HG03097 (cell line): ENCODE results near the gene DGUOK.
"Not testable (repeated sequence)": the region's sequence is repeated elsewhere in the genome, so short reads cannot be mapped to it uniquely, and the experiment has no call there.

Experiments
- ATAC-seq: cut with Tn5 transposase; IDR thresholded peaks from one replicate; pipeline ENCODE4 v1.9.1; 2021; ENCODE audit not compliant: unreplicated experiment, low FRiP score

Gene DGUOK

GRCh38 chr2:73926493-73927327 lies at the start of gene DGUOK:
Gene DGUOK (plus strand): TSS chr2:73926880. CDS start chr2:73926911, 31 bp downstream.
- ATAC-seq = peak; percentile 98

- no peak for ATAC-seq
These were observed 49.4 kb upstream of the DGUOK start for GRCh38 chr2:73877071-73877802.

GRCh38 chr2:73877984-73878383 lies 48.7 kb upstream of the DGUOK start:
- not testable (repeated sequence) for ATAC-seq

GRCh38 chr2:73885406-73885805 lies 41.3 kb upstream of the DGUOK start:
- ATAC-seq = no peak

- ATAC-seq = no peak
These were observed 40.3 kb upstream of the DGUOK start for GRCh38 chr2:73886357-73886756.

- not testable (repeated sequence) for ATAC-seq
These were observed 38.9 kb upstream of the DGUOK start for GRCh38 chr2:73887596-73888353.

- no peak for ATAC-seq
These were observed 38.3 kb upstream of the DGUOK start for GRCh38 chr2:73888388-73888787.

GRCh38 chr2:73889206-73889605 lies 37.5 kb upstream of the DGUOK start:
- no peak for ATAC-seq

- no peak for ATAC-seq
These were observed 36.2 kb upstream of the DGUOK start for GRCh38 chr2:73890301-73891092.

- no peak for ATAC-seq
These were observed 35.3 kb upstream of the DGUOK start for GRCh38 chr2:73891276-73891901.

GRCh38 chr2:73892631-73893329 lies 33.9 kb upstream of the DGUOK start, which contains the start of gene ACTG2:
Gene ACTG2 (plus strand): TSS chr2:73893008. CDS start chr2:73901312, 8,304 bp downstream.
- ATAC-seq = no peak

- no peak for ATAC-seq
These were observed 32.8 kb upstream of the DGUOK start for GRCh38 chr2:73893764-73894474.

- no peak for ATAC-seq
These were observed 32.2 kb upstream of the DGUOK start for GRCh38 chr2:73894475-73894850.

- ATAC-seq = no peak
These were observed 31.8 kb upstream of the DGUOK start for GRCh38 chr2:73894877-73895276.

GRCh38 chr2:73895473-73895872 lies 31.2 kb upstream of the DGUOK start:
- no peak for ATAC-seq

GRCh38 chr2:73896362-73897239 lies 30.1 kb upstream of the DGUOK start:
- peak; percentile 76 for ATAC-seq

- ATAC-seq = no peak
These were observed 29.5 kb upstream of the DGUOK start for GRCh38 chr2:73897240-73897583.

- no peak for ATAC-seq
These were observed 28.7 kb upstream of the DGUOK start for GRCh38 chr2:73897934-73898333.
